T47D (cell line): ENCODE results near the gene MBTPS2.

Experiments used
- DNase-seq, 2 experiments: peaks; one replicate each; pipeline versions ENCODE4 v3.0.0 to v3.0.0-alpha.2; 2011 to 2012; ENCODE audit warnings: low read depth in 1 of 2, low spot score in 1 of 2
- JUND ChIP-seq: IDR thresholded peaks from 2 replicates; pipeline ENCODE4 v1.6.1; 2012; ENCODE audit warnings: low read depth
- in situ Hi-C: cut with HindIII; loops from 2 replicates; pipeline ENCODE4 v1.10.0; 2016; ENCODE audit warnings: low sequenced_read_pairs, low pct_unique_long_range_greater_than_20kb

MBTPS2 gene

DNA sequence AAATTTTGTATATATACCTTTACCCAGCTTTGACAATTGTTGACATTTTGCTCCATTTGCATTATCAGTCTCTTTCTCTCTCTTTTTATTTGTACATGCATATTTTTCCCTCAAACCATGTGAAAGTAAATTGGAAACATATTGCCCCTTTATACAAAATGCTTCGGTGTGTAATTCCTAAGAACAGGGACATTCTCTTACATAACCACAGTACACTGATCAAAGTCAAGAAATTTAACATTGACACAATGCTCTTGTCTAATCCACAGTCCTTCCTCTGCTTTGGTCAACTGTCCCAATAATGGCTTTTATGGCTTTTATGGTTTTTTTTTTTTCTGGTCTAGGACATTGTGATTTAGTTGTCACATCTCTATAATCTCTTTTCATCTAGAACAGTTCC is 91.6 kb downstream of the MBTPS2 start:
- no peak for TF ChIP-seq JUND
- no peak for DNase-seq
- in situ Hi-C loops = no loop called here

DNA sequence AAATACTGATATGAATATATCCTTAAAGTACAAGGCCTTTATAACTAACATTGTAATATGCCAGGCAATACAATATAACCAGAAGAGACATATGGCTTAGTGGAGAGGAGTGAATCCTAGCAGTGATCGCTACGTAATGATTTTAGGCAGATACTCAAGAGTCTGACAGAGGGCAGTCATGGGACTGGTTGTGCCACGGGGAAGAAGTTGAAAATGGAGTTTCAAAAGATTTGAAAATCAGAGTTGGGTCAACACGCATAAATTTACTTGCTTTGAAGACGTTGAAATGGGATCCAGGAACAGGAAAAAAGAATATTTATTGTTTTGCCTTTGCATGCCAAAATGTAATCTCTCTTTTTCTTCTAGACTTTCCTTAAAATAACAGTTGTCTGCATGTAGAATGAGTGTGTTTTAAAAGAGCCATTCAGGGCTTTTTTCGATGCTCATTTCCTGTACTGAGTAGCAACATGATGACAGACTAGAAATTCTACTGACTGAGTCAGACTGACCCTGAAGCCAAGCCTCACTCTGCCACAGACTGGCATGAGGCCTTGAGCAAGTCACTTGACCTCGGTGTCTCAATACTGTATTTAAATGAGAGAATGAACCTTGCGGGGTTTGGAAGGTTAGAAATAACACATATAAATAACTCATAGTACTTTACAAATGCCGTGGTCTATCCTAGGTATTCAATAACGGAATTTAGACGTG is 93.0 kb downstream of the MBTPS2 start:
- peak in 1 of 2 experiments; percentile 35 for DNase-seq
- in situ Hi-C loops = no loop called here
- no peak for TF ChIP-seq JUND

DNA sequence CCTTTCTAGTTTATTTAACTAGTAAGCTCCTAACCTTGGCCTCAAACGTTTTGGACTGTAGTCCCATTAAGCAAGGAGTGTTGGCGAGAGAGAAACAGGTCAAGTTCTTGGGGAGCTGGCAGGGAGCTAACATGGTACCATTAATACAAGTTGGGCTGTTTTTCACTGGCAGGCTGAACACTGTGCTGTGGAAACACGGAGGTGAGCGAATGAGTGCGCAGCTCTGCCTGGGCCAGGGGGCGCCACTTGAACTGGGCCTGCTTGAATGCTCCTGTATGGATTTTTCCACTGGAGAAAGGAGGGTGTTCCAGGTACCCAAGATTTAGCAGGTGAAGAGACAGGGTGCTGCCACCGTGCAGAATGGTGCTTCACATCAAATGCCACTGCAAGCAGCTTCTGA is 93.7 kb downstream of the MBTPS2 start:
- DNase-seq = no peak

DNA sequence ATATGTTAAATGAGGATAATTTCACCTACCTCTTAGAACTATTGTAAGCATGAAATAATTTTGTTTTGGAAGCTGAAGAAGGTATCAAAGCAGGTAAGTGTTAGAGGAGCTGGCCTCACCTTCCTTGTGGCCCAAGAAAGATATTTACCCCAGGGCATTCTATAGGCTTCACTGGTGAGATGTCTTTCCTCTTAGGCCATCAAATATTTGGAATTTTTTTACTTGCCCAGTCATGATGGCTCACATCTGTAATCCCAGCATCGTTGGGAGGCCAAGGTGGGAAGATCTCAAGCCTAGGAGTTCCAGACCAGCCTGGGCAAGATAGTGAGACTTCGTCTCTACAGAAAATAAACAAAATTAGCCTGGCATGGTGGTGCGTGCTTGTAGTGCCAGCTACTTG is 95.0 kb downstream of the MBTPS2 start:
- in situ Hi-C loops = no loop called here
- TF ChIP-seq JUND = no peak
- DNase-seq = peak in 1 of 2 experiments; percentile 51

More for the DNA sequence above, 93.7 kb downstream of the MBTPS2 start:
- TF ChIP-seq JUND = no peak
- in situ Hi-C loops = no loop called here
